DMS 273 (cell line): ENCODE data around the gene TEAD3.

Experiments
- DNase-seq: peaks from one replicate; lab custom pipeline; 2025; ENCODE audit not compliant: unreplicated experiment; lab: John Stamatoyannopoulos, UW

TEAD3 gene

DNA sequence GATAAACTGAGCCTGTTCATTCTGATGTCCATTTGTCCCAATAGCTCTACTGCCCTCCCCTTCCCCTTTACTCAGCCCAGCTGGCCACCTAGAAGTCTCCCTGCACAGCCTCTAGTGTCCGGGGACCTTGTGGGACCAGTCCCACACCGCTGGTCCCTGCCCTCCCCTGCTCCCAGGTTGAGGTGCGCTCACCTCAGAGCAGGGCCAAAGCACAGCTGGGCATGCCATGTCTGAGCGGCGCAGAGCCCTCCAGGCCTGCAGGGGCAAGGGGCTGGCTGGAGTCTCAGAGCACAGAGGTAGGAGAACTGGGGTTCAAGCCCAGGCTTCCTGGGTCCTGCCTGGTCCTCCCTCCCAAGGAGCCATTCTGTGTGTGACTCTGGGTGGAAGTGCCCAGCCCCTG lies 69.4 kb downstream of the TEAD3 start:
- no peak for DNase-seq

DNA sequence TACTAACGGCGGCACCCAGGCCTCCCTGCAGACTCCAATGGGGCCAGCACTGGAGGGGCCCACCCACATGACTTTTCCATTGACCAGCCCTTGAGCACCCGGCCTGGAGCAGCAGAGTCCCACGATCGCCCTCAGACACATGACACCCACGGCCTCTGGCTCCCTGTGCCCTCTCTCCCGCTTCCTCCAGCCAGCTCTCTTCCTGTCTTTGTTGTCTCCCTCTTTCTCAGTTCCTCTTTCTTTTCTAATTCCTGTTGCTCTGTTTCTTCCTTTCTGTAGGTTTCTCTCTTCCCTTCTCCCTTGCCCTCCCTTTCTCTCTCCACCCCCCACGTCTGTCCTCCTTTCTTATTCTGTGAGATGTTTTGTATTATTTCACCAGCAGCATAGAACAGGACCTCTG lies 70.8 kb downstream of the TEAD3 start:
- no peak for DNase-seq

DNA sequence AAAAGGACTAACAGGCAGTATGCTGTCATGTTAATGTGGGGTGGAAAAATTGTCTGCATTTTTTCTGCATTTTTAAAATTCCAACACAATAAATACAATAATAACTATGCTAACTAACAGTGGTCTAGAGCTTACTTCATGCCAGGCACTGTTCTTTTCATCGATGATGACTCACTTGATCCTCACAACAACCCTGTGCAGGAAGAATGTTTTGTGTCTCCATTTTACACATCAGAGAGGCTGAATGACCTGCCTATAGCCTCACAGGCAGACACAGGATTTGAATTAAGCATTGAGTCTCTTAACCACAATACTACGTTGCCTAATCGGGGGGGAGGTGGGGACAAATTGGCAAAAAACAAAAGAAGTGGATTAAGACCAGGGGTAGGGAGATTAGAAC lies 71.6 kb downstream of the TEAD3 start:
- no peak for DNase-seq
